OCI-LY1 (cell line): ENCODE measurements around the gene TOP1.

ENCODE experiments used
- H2AFZ ChIP-seq: fragments of 200-600 bp; sonication (generic), shearing (Covaris generic); 2 replicates; pipeline ENCODE4 v1.6.0; 2014; ENCODE audit warnings: antibody characterized with exemption, mild to moderate bottlenecking, low read length
- H3F3A ChIP-seq: fragments of 200-600 bp; sonication (generic), shearing (Covaris generic); 2 replicates; pipeline ENCODE4 v1.6.0; 2014; ENCODE audit warnings: mild to moderate bottlenecking, antibody characterized with exemption, low read length, moderate library complexity; ENCODE audit not compliant: insufficient read depth
- H3K27ac ChIP-seq: fragments of 200-600 bp; sonication (generic); 2 replicates; pipeline ENCODE4 v1.5.1; 2014; ENCODE audit warnings: low read length, mixed run types, mild to moderate bottlenecking, low read depth; ENCODE audit not compliant: poor library complexity, severe bottlenecking
- H3K27me3 ChIP-seq: fragments of 200-600 bp; sonication (generic); 2 replicates; pipeline ENCODE4 v1.6.0; 2014; ENCODE audit warnings: antibody characterized with exemption, mild to moderate bottlenecking, low read length, moderate library complexity; ENCODE audit not compliant: insufficient read depth
- H3K36me3 ChIP-seq: fragments of 200-600 bp; sonication (generic); 2 replicates; pipeline ENCODE4 v1.6.1; 2014; ENCODE audit warnings: mild to moderate bottlenecking, antibody characterized with exemption, low read length, moderate library complexity, mixed read lengths; ENCODE audit not compliant: insufficient read depth
- H3K4me1 ChIP-seq: fragments of 200-600 bp; sonication (generic); 2 replicates; pipeline ENCODE4 v1.5.1; 2014; ENCODE audit warnings: mild to moderate bottlenecking, low read length, moderate library complexity; ENCODE audit not compliant: insufficient read depth, severe bottlenecking
- H3K4me2 ChIP-seq: fragments of 200-600 bp; sonication (generic), shearing (Covaris generic); 2 replicates; pipeline ENCODE4 v1.6.1; 2014; ENCODE audit warnings: low read length
- H3K4me3 ChIP-seq: fragments of 200-600 bp; sonication (generic); 2 replicates; pipeline ENCODE4 v1.5.1; 2014; ENCODE audit warnings: low read length, low read depth, mild to moderate bottlenecking, mixed read lengths; ENCODE audit not compliant: poor library complexity, severe bottlenecking
- H3K79me2 ChIP-seq: fragments of 200-600 bp; shearing (Covaris generic); 2 replicates; pipeline ENCODE4 v1.6.1; 2016; ENCODE audit warnings: mixed run types, low read length, mixed read lengths; ENCODE audit not compliant: insufficient read depth
- H3K9ac ChIP-seq: fragments of 200-600 bp; sonication (generic), shearing (Covaris generic); 2 replicates; pipeline ENCODE4 v1.6.1; 2014; ENCODE audit warnings: mild to moderate bottlenecking, low read length, mixed read lengths
- H3K9me2 ChIP-seq: fragments of 200-600 bp; sonication (generic), shearing (Covaris generic); 2 replicates; pipeline ENCODE4 v1.6.1; 2014; ENCODE audit warnings: low read depth, mild to moderate bottlenecking, low read length, mixed read lengths
- H3K9me3 ChIP-seq: fragments of 200-600 bp; shearing (Covaris generic); 2 replicates; pipeline ENCODE4 v1.6.1; 2014; ENCODE audit warnings: low read length, mixed read lengths
- H4K20me1 ChIP-seq: fragments of 200-600 bp; sonication (generic), shearing (Covaris generic); 2 replicates; pipeline ENCODE4 v1.6.0; 2016; ENCODE audit warnings: mild to moderate bottlenecking, low read length; ENCODE audit not compliant: insufficient read depth
- CTCF ChIP-seq: fragments of 200-600 bp; sonication (generic), shearing (Covaris generic); IDR thresholded peaks from 2 replicates; pipeline ENCODE4 v1.5.1; 2017; ENCODE audit warnings: mild to moderate bottlenecking, antibody characterized with exemption, low read length, moderate library complexity, mixed read lengths
- EZH2 ChIP-seq: fragments of 200-600 bp; sonication (generic), shearing (Covaris generic); IDR thresholded peaks from 2 replicates; pipeline ENCODE4 v1.8.0; 2017; ENCODE audit warnings: borderline replicate concordance, mixed run types, mild to moderate bottlenecking, antibody characterized with exemption, low read length, moderate library complexity, mixed read lengths

TOP1 gene

GRCh38 chr20:41137614-41138474, 109.2 kb downstream of the TOP1 start:
- peak overlapping the region; percentile 76 for H3K9ac ChIP-seq
- peaks cover 5% of the 10 kb centered on the region for H3F3A ChIP-seq
- H3K9me3 ChIP-seq = no peaks in the 10 kb centered on the region
- H3K4me1 ChIP-seq = peaks cover 74% of the 10 kb centered on the region
- H3K9me2 ChIP-seq = no peaks in the 10 kb centered on the region
- no peak for TF ChIP-seq EZH2
- TF ChIP-seq CTCF = no peak
- peaks cover 14% of the 10 kb centered on the region for H3K79me2 ChIP-seq
- H3K27ac ChIP-seq = peak overlapping the region; percentile 79
- no peak overlapping the region for H2AFZ ChIP-seq
- no peaks in the 10 kb centered on the region for H3K27me3 ChIP-seq
- no peaks in the 10 kb centered on the region for H3K36me3 ChIP-seq
- H3K4me3 ChIP-seq = peak overlapping the region; percentile 81
- no peaks in the 10 kb centered on the region for H4K20me1 ChIP-seq
- H3K4me2 ChIP-seq = peak overlapping the region; percentile 67

- H3K9ac ChIP-seq = peak overlapping the region; percentile 76
- H2AFZ ChIP-seq = no peak overlapping the region
Observed at GRCh38 chr20:41138475-41139226, 110.0 kb downstream of the TOP1 start.

More at GRCh38 chr20:41138475-41139226, 110.0 kb downstream of the TOP1 start:
- no peaks in the 10 kb centered on the region for H3K36me3 ChIP-seq
- peak overlapping the region; percentile 81 for H3K4me3 ChIP-seq
- no peaks in the 10 kb centered on the region for H4K20me1 ChIP-seq
- H3K27ac ChIP-seq = peak overlapping the region; percentile 79
- peaks cover 75% of the 10 kb centered on the region for H3K4me1 ChIP-seq
- H3K4me2 ChIP-seq = peak overlapping the region; percentile 67
- peaks cover 22% of the 10 kb centered on the region for H3K79me2 ChIP-seq
- peaks cover 5% of the 10 kb centered on the region for H3F3A ChIP-seq
- no peaks in the 10 kb centered on the region for H3K27me3 ChIP-seq
- H3K9me2 ChIP-seq = no peaks in the 10 kb centered on the region
- H3K9me3 ChIP-seq = no peaks in the 10 kb centered on the region
- TF ChIP-seq CTCF (no peak), EZH2 (no peak)
